ENCODE measurements around the gene ZBTB7C.

GRCh38 chr18:48058486-48058885 lies 350.7 kb downstream of the ZBTB7C start:
- TF ChIP-seq CTCF (IDR thresholded peaks at IDR 0.05) (no peak), EP300 (IDR thresholded peaks at IDR 0.05) (no peak), POLR2A (IDR thresholded peaks at IDR 0.05) (no peak)
